GM12878 (cell line): ENCODE measurements around the gene ERAL1.

Experiments used
- BACH1 ChIP-seq: fragments of 450-650 bp; IDR thresholded peaks from 2 replicates; pipeline ENCODE4 v1.6.1; 2017; ENCODE audit warnings: mild to moderate bottlenecking, borderline replicate concordance
- BRCA1 ChIP-seq: IDR thresholded peaks from 2 replicates; pipeline ENCODE4 v1.6.1; 2011; ENCODE audit warnings: low read depth, low read length, improper control_type of control experiment
- MYC ChIP-seq: IDR thresholded peaks from 2 replicates; pipeline ENCODE4 v1.6.1; 2011; ENCODE audit warnings: mild to moderate bottlenecking, low read length, moderate library complexity, inconsistent platforms; ENCODE audit not compliant: insufficient read depth, insufficient replicate concordance, insufficient read length, severe bottlenecking
- TF ChIP-seq, protein P1 (sequence below), 3 experiments: IDR thresholded peaks in 2 of 3; conservative IDR thresholded peaks in 1 of 3; 2 replicates each; pipeline ENCODE4 v1.5.1; 2011; ENCODE audit warnings: low read depth in 3 of 3, low read length in 3 of 3, mild to moderate bottlenecking in 3 of 3, control low read depth in 2 of 3, moderate library complexity in 2 of 3, inconsistent platforms in 1 of 3, mixed read lengths in 1 of 3; ENCODE audit not compliant: control insufficient read depth in 2 of 3, insufficient read depth in 1 of 3; ENCODE audit errors: extremely low read depth in 1 of 3
- TF ChIP-seq, protein P2 (sequence below): fragments of 450-650 bp; IDR thresholded peaks from 2 replicates; pipeline ENCODE4 v1.6.1; 2014; ENCODE audit warnings: mild to moderate bottlenecking
- TF ChIP-seq, protein P3 (sequence below): IDR thresholded peaks from 2 replicates; pipeline ENCODE4 v1.6.1; 2012; ENCODE audit warnings: low read depth, low read length, improper control_type of control experiment

DNA sequence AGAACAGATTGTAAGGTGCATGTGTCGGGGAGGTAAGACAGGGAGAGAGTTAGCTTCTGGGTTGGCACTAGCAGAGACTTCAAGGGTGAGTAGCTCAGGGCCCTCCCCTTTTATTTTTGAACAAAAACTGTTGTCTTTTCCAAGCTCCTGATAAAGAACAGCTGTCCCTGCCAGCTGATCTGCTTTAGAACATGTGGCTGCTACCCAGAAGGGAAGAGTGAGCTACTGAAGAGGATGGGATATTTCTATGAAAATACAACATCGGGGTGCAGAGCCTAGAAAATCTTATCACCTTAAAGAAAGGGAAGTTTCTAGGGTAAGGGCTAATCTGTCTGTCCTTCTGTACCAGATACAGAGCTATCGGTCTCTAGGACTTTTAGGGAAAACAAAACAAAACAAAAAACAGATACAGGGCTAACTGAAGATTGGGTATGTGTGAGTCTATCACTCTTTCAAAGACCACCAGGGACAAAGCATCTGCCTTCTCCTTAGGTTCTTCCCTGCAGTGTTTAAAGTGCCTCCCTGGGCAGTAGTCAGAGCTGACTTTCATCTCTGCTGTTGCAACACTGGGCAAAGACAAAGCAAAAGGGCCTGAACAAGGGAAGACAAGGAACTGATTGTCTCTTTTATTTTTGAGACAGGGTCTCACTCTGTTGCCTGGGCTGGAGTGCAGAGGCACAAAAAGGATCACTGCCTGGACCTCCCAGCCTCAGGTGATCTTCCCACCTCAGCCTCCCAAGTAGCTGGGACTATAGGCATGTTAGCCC is 53.1 kb downstream of the ERAL1 start:
- no peak for TF ChIP-seq BACH1
- TF ChIP-seq, protein P1, sequence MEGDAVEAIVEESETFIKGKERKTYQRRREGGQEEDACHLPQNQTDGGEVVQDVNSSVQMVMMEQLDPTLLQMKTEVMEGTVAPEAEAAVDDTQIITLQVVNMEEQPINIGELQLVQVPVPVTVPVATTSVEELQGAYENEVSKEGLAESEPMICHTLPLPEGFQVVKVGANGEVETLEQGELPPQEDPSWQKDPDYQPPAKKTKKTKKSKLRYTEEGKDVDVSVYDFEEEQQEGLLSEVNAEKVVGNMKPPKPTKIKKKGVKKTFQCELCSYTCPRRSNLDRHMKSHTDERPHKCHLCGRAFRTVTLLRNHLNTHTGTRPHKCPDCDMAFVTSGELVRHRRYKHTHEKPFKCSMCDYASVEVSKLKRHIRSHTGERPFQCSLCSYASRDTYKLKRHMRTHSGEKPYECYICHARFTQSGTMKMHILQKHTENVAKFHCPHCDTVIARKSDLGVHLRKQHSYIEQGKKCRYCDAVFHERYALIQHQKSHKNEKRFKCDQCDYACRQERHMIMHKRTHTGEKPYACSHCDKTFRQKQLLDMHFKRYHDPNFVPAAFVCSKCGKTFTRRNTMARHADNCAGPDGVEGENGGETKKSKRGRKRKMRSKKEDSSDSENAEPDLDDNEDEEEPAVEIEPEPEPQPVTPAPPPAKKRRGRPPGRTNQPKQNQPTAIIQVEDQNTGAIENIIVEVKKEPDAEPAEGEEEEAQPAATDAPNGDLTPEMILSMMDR (IDR thresholded peaks at IDR 0.05 in 2 of 3, conservative IDR thresholded peaks at IDR 0.05 in 1 of 3; ENCODE audit: control insufficient read depth in 2 of 3, extremely low read depth in 1 of 3, insufficient read depth in 1 of 3, low read depth in 3 of 3, low read length in 3 of 3): no peak
- TF ChIP-seq, protein P2, sequence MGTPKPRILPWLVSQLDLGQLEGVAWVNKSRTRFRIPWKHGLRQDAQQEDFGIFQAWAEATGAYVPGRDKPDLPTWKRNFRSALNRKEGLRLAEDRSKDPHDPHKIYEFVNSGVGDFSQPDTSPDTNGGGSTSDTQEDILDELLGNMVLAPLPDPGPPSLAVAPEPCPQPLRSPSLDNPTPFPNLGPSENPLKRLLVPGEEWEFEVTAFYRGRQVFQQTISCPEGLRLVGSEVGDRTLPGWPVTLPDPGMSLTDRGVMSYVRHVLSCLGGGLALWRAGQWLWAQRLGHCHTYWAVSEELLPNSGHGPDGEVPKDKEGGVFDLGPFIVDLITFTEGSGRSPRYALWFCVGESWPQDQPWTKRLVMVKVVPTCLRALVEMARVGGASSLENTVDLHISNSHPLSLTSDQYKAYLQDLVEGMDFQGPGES: no peak
- TF ChIP-seq, protein P3, sequence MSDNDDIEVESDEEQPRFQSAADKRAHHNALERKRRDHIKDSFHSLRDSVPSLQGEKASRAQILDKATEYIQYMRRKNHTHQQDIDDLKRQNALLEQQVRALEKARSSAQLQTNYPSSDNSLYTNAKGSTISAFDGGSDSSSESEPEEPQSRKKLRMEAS: no peak
- no peak for TF ChIP-seq BRCA1
- no peak for TF ChIP-seq MYC
